Progenitor cell of endocrine pancreas (in vitro differentiated cells): ENCODE results near the gene OR8B8. TPM values are rescaled to one million over a fixed set of nuclear protein-coding genes. Genes with fewer than 3 reads are reported as not detected.

Source experiments
- DNase-seq: peaks from one replicate; pipeline ENCODE4 v3.0.0; 2021; ENCODE audit warnings: low spot score; ENCODE audit not compliant: unreplicated experiment
- H3K27ac Mint-ChIP-seq: 2 replicates; pipeline ENCODE4 v1.8.0; 2021; ENCODE audit warnings: mild to moderate bottlenecking, moderate library complexity, mixed read lengths
- H3K27me3 Mint-ChIP-seq: 2 replicates; pipeline ENCODE4 v1.8.0; 2021; ENCODE audit warnings: mixed read lengths
- H3K36me3 Mint-ChIP-seq: 2 replicates; pipeline ENCODE4 v1.8.0; 2022; ENCODE audit warnings: mixed read lengths; ENCODE audit not compliant: insufficient read depth
- H3K4me1 Mint-ChIP-seq: 2 replicates; pipeline ENCODE4 v1.8.0; 2021; ENCODE audit warnings: low read depth, mixed read lengths
- H3K4me3 Mint-ChIP-seq: 2 replicates; pipeline ENCODE4 v1.8.0; 2021; ENCODE audit warnings: low read depth, mild to moderate bottlenecking, moderate library complexity, mixed read lengths
- H3K9me3 Mint-ChIP-seq: 2 replicates; pipeline ENCODE4 v1.8.0; 2021; ENCODE audit warnings: low read depth, mixed read lengths
- CTCF ChIP-seq: fragments of 200-600 bp; sonication (generic); IDR thresholded peaks from one replicate; pipeline ENCODE4 v1.5.0; 2021; ENCODE audit warnings: antibody characterized with exemption, mild to moderate bottlenecking; ENCODE audit not compliant: unreplicated experiment
- total RNA-seq: library from RNA; stranded (reverse); gene quantifications from 2 replicates; pipeline ENCODE4 v1.2.1, GENCODE V29; 2021

Gene OR8B8
- total RNA-seq, 1 donor from 2014 or later: not detected

- no peak for DNase-seq
- Mint-ChIP-seq H3K36me3 (peaks cover 4% of the 10 kb centered on the region), H3K9me3 (peaks cover 9% of the 10 kb centered on the region), H3K27me3 (peaks cover 23% of the 10 kb centered on the region), H3K4me1 (peaks cover 17% of the 10 kb centered on the region), H3K27ac (no peak overlapping the region), H3K4me3 (no peak overlapping the region)
- no peak for TF ChIP-seq CTCF
Observed at GRCh38 chr11:124429599-124429998, 15.9 kb downstream of the OR8B8 start.

GRCh38 chr11:124424384-124424921 lies 21.0 kb downstream of the OR8B8 start, which contains the start of gene OR8B4:
OR8B4 (minus strand) TSS chr11:124424871; CDS start chr11:124424871, 0 bp downstream.
- DNase-seq: no peak
- Mint-ChIP-seq H3K27ac (no peak within 1 kb of the TSS), H3K4me3 (no peak within 1 kb of the TSS), H3K9me3 (peaks cover 5% of the 10 kb centered on the region), H3K4me1 (peaks cover 6% of the 10 kb centered on the region), H3K36me3 (peaks cover 2% of the 10 kb centered on the region), H3K27me3 (peaks cover 50% of the 10 kb centered on the region)
- no peak for TF ChIP-seq CTCF

- TF ChIP-seq CTCF: no peak
- no peak for DNase-seq
- Mint-ChIP-seq H3K27me3 (peaks cover 58% of the 10 kb centered on the region), H3K27ac (no peak overlapping the region), H3K9me3 (no peaks in the 10 kb centered on the region), H3K4me1 (no peaks in the 10 kb centered on the region), H3K4me3 (no peak overlapping the region), H3K36me3 (no peaks in the 10 kb centered on the region)
Observed at GRCh38 chr11:124421043-124421442, 24.5 kb downstream of the OR8B8 start.

DNA sequence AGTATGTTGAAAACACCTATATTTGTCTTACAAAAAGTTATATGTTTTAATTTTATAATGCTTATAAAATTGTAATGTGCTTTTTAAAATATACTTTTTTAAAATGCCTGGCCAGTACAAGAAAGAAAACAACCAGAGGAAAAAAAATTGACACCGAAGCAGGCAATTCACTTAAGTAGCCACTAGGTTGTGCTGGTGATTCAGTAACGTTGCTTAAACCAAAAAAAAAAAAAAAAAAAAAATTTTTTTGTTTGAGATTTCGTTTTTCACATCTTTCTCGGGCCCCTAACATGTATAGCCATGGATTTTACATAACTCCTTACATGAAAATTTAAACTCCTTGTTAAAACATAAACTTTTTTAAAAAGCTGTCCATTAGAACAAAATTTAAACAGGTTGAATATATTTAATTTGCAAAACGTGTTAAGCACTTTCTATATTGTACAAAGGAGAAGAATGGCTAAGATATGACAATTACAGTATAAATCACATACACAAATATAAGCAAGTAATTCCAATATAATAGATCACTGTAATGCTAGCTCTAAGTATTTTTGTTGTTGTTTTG lies 30.1 kb downstream of the OR8B8 start:
- Mint-ChIP-seq H3K36me3 (no peaks in the 10 kb centered on the region), H3K4me1 (no peaks in the 10 kb centered on the region), H3K27me3 (peaks cover 22% of the 10 kb centered on the region), H3K4me3 (no peak overlapping the region), H3K9me3 (no peaks in the 10 kb centered on the region), H3K27ac (no peak overlapping the region)
- TF ChIP-seq CTCF: peak; percentile 67
- no peak for DNase-seq

DNA sequence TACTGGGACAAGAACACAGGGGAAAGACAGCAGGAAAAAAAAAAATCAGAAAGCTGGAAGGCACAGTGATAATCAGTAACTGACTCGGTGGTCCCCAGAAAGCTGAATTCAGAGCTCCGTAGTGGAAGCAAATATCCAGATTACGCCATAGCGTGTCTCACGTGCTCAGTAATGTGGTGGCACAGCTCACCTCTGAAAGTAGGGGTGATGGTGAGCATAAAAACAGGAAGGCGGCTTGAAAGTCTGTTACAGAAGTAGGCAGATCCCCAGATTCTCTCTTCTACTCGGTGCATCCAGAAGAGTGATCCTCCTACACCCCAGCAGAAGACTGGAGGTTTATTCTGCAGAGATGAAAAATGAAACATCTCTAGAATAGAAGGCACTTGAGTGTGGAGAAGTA lies 35.6 kb downstream of the OR8B8 start:
- Mint-ChIP-seq H3K4me3 (no peak overlapping the region), H3K9me3 (no peaks in the 10 kb centered on the region), H3K4me1 (no peaks in the 10 kb centered on the region), H3K36me3 (no peaks in the 10 kb centered on the region), H3K27me3 (peaks cover 21% of the 10 kb centered on the region), H3K27ac (no peak overlapping the region)
- no peak for DNase-seq
- TF ChIP-seq CTCF: no peak
